CD4-positive, alpha-beta memory T cell (primary cell): Measurements from ENCODE around the gene ASRGL1. TPM values are rescaled to one million over a fixed set of nuclear protein-coding genes. Genes with fewer than 3 reads are reported as not detected.

ENCODE experiments used
- CTCF ChIA-PET: fragments of 350-600 bp; sonication (Branson Sonifier 250); formaldehyde crosslinking; loops from one replicate; lab custom pipeline; 2021; ENCODE audit warnings: inconsistent platforms; ENCODE audit not compliant: partially characterized antibody; lab: Charles Lee
- POLR2A ChIA-PET: fragments of 350-600 bp; sonication (Branson Sonifier 250); formaldehyde crosslinking; loops from one replicate; lab custom pipeline; 2021; ENCODE audit not compliant: partially characterized antibody; lab: Charles Lee
- DNase-seq, 5 donors: peaks; one replicate each; pipeline versions ENCODE4 v3.0.0 to v3.0.0-alpha.2; 2020 to 2022; ENCODE audit warnings: mixed read lengths in 1 of 5
- H3K27ac ChIP-seq: one replicate; pipeline ENCODE4 v1.7.0; 2013; ENCODE audit warnings: low read depth, low read length
- H3K27me3 ChIP-seq: 2 replicates; pipeline ENCODE4 v1.7.0; 2013; ENCODE audit warnings: mild to moderate bottlenecking, low read length, moderate library complexity; ENCODE audit not compliant: insufficient read depth
- H3K36me3 ChIP-seq: 2 replicates; pipeline ENCODE4 v1.7.0; 2013; ENCODE audit warnings: mild to moderate bottlenecking, low read length, moderate library complexity; ENCODE audit not compliant: insufficient read depth
- H3K4me1 ChIP-seq: 2 replicates; pipeline ENCODE4 v1.7.0; 2013; ENCODE audit warnings: mild to moderate bottlenecking, low read length, moderate library complexity; ENCODE audit not compliant: insufficient read depth
- H3K4me3 ChIP-seq, 2 donors: one replicate each; pipeline ENCODE4 v1.7.0; 2013; ENCODE audit warnings: low read length in 2 of 2, mild to moderate bottlenecking in 1 of 2
- H3K9me3 ChIP-seq, 2 donors: one replicate each; pipeline ENCODE4 v1.7.0; 2013; ENCODE audit warnings: low read length in 2 of 2, control low read depth in 1 of 2; ENCODE audit not compliant: control insufficient read depth in 1 of 2
- H3K27ac Mint-ChIP-seq, 7 donors: one replicate each; pipeline ENCODE4 v1.8.0; 2020 to 2021; ENCODE audit warnings: mixed read lengths in 7 of 7, mild to moderate bottlenecking in 6 of 7, inconsistent platforms in 3 of 7, moderate library complexity in 3 of 7
- H3K27me3 Mint-ChIP-seq, 2 donors: one replicate each; pipeline ENCODE4 v1.8.0; 2020 to 2021; ENCODE audit warnings: mixed read lengths in 2 of 2
- H3K36me3 Mint-ChIP-seq, 2 donors: one replicate each; pipeline ENCODE4 v1.8.0; 2020 to 2021; ENCODE audit warnings: mixed read lengths in 2 of 2, inconsistent platforms in 1 of 2, mild to moderate bottlenecking in 1 of 2
- H3K4me1 Mint-ChIP-seq, 4 donors: one replicate each; pipeline ENCODE4 v1.8.0; 2020 to 2021; ENCODE audit warnings: mixed read lengths in 4 of 4, mild to moderate bottlenecking in 1 of 4
- H3K4me3 Mint-ChIP-seq, 8 donors: one replicate each; pipeline ENCODE4 v1.8.0; 2020 to 2021; ENCODE audit warnings: mixed read lengths in 8 of 8, mild to moderate bottlenecking in 7 of 8, moderate library complexity in 6 of 8, inconsistent platforms in 3 of 8
- H3K9me3 Mint-ChIP-seq, 8 donors: one replicate each; pipeline ENCODE4 v1.8.0; 2020 to 2021; ENCODE audit warnings: mixed read lengths in 8 of 8, mild to moderate bottlenecking in 5 of 8, inconsistent platforms in 3 of 8, moderate library complexity in 1 of 8
- intact Hi-C: fragments of 100-400 bp; cut with micrococcal nuclease; formaldehyde crosslinking; loops from one replicate; pipeline ENCODE4 v1.15.1; 2023
- polyA plus RNA-seq, 2 donors: library from polyadenylated mRNA; unstranded; fragments of 300-500 nt; fragmentation: Illumina TruSeq; gene quantifications; one replicate each; pipeline ENCODE4 v1.2.3, GENCODE V29; 2021
- total RNA-seq, 2 experiments: library from RNA; stranded (reverse); gene quantifications; one replicate each; pipeline ENCODE4 v1.2.3, GENCODE V29; 2021

The ASRGL1 gene
- total and polyA plus RNA-seq, 4 experiments from 2014 or later, result 1.2 to 2.1 (median 1.6) TPM

GRCh38 chr11:62409831-62410230 is 72.6 kb downstream of the ASRGL1 start:
- H3K27ac Mint-ChIP-seq, result no peak overlapping the region
- ChIA-PET CTCF (interaction anchor here (1.6 to 5.0 kb wide), 3 partner anchors 11 to 15 kb away, joined by 4 to 30 read pairs (median 4); no protein-coding TSS in a partner anchor), POLR2A (no interaction called here)
- H3K36me3 Mint-ChIP-seq, result no peaks in the 10 kb centered on the region
- Histone ChIP-seq H3K36me3 (no peaks in the 10 kb centered on the region), H3K4me1 (no peaks in the 10 kb centered on the region), H3K9me3 (no peaks in the 10 kb centered on the region), H3K27ac (no peak overlapping the region), H3K4me3 (no peak overlapping the region), H3K27me3 (no peaks in the 10 kb centered on the region)
- H3K4me1 Mint-ChIP-seq, result no peaks in the 10 kb centered on the region
- no peaks in the 10 kb centered on the region for H3K9me3 Mint-ChIP-seq
- no peak overlapping the region for H3K4me3 Mint-ChIP-seq
- no peak for DNase-seq
- peaks cover 0 to 1% of the 10 kb centered on the region in 2 donors for H3K27me3 Mint-ChIP-seq
- intact Hi-C loops, result no loop called here

GRCh38 chr11:62410972-62411371 is 73.7 kb downstream of the ASRGL1 start:
- POLR2A ChIA-PET, result no interaction called here
- no peaks in the 10 kb centered on the region for H3K9me3 Mint-ChIP-seq

GRCh38 chr11:62411524-62411923 is 74.3 kb downstream of the ASRGL1 start:
- POLR2A ChIA-PET, result interaction anchor here (0.5 kb wide), 1 partner anchor 8 kb away, joined by 4 read pairs; no protein-coding TSS in a partner anchor
- CTCF ChIA-PET, result interaction anchor here (1.5 to 5.0 kb wide), 2 partner anchors 13 to 16 kb away, joined by 8 to 30 read pairs; no protein-coding TSS in a partner anchor
- no peak overlapping the region for H3K27ac Mint-ChIP-seq
- H3K36me3 Mint-ChIP-seq, result no peaks in the 10 kb centered on the region
- intact Hi-C loops, result no loop called here
- Histone ChIP-seq H3K27me3 (no peaks in the 10 kb centered on the region), H3K27ac (no peak overlapping the region), H3K9me3 (no peaks in the 10 kb centered on the region), H3K36me3 (no peaks in the 10 kb centered on the region), H3K4me3 (no peak overlapping the region), H3K4me1 (no peaks in the 10 kb centered on the region)
- no peak for DNase-seq
- no peak overlapping the region for H3K4me3 Mint-ChIP-seq
- H3K27me3 Mint-ChIP-seq, result no peaks in the 10 kb centered on the region
- no peaks in the 10 kb centered on the region for H3K4me1 Mint-ChIP-seq
- H3K9me3 Mint-ChIP-seq, result no peaks in the 10 kb centered on the region

More at GRCh38 chr11:62410972-62411371, 73.7 kb downstream of the ASRGL1 start:
- Mint-ChIP-seq H3K4me3 (no peak overlapping the region), H3K4me1 (no peaks in the 10 kb centered on the region), H3K27ac (no peak overlapping the region), H3K27me3 (no peaks in the 10 kb centered on the region), H3K36me3 (no peaks in the 10 kb centered on the region)
- Histone ChIP-seq H3K27me3 (no peaks in the 10 kb centered on the region), H3K27ac (no peak overlapping the region), H3K9me3 (no peaks in the 10 kb centered on the region), H3K4me3 (no peak overlapping the region), H3K36me3 (no peaks in the 10 kb centered on the region), H3K4me1 (no peaks in the 10 kb centered on the region)
- no peak for DNase-seq
- CTCF ChIA-PET, result interaction anchor here (1.5 to 5.0 kb wide), 2 partner anchors 13 to 15 kb away, joined by 8 to 30 read pairs; no protein-coding TSS in a partner anchor
- intact Hi-C loops, result no loop called here

- Histone ChIP-seq H3K4me3 (no peak overlapping the region), H3K27ac (no peak overlapping the region), H3K36me3 (no peaks in the 10 kb centered on the region), H3K4me1 (no peaks in the 10 kb centered on the region), H3K9me3 (no peaks in the 10 kb centered on the region), H3K27me3 (no peaks in the 10 kb centered on the region)
- ChIA-PET CTCF (interaction anchor here (5.0 kb wide), 1 partner anchor 11 kb away, joined by 30 read pairs; no protein-coding TSS in a partner anchor), POLR2A (interaction anchor here (1.2 kb wide), 1 partner anchor 143 kb away, joined by 3 read pairs; no protein-coding TSS in a partner anchor)
- H3K9me3 Mint-ChIP-seq, result no peaks in the 10 kb centered on the region
- no peaks in the 10 kb centered on the region for H3K4me1 Mint-ChIP-seq
- H3K27ac Mint-ChIP-seq, result peak overlapping the region in 1 of 7 donors; percentile 22
- no peak overlapping the region for H3K4me3 Mint-ChIP-seq
- no peaks in the 10 kb centered on the region for H3K27me3 Mint-ChIP-seq
- intact Hi-C loops, result no loop called here
- H3K36me3 Mint-ChIP-seq, result no peaks in the 10 kb centered on the region
- no peak for DNase-seq
These were observed 75.9 kb downstream of the ASRGL1 start for GRCh38 chr11:62413060-62413696.

GRCh38 chr11:62416596-62416995 is 79.3 kb downstream of the ASRGL1 start:
- no peaks in the 10 kb centered on the region for H3K4me1 Mint-ChIP-seq
- Histone ChIP-seq H3K27ac (no peak overlapping the region), H3K27me3 (no peaks in the 10 kb centered on the region), H3K4me1 (no peaks in the 10 kb centered on the region), H3K4me3 (no peak overlapping the region), H3K36me3 (no peaks in the 10 kb centered on the region), H3K9me3 (no peaks in the 10 kb centered on the region)
- DNase-seq, result no peak
- ChIA-PET CTCF (interaction anchor here (1.5 to 14.0 kb wide), 2 partner anchors 22 to 142 kb away, joined by 3 to 405 read pairs; no protein-coding TSS in a partner anchor), POLR2A (no interaction called here)
- no peaks in the 10 kb centered on the region for H3K36me3 Mint-ChIP-seq
- H3K27ac Mint-ChIP-seq, result peak overlapping the region in 1 of 7 donors; percentile 33
- H3K9me3 Mint-ChIP-seq, result no peaks in the 10 kb centered on the region
- intact Hi-C loops, result no loop called here
- H3K4me3 Mint-ChIP-seq, result no peak overlapping the region
- no peaks in the 10 kb centered on the region for H3K27me3 Mint-ChIP-seq

- Mint-ChIP-seq H3K9me3 (no peaks in the 10 kb centered on the region), H3K27ac (peak overlapping the region in 4 of 7 donors; percentile 20 to 67 (median 47)), H3K4me3 (no peak overlapping the region), H3K27me3 (no peaks in the 10 kb centered on the region), H3K4me1 (no peaks in the 10 kb centered on the region), H3K36me3 (no peaks in the 10 kb centered on the region)
- Histone ChIP-seq H3K9me3 (no peaks in the 10 kb centered on the region), H3K4me1 (no peaks in the 10 kb centered on the region), H3K27me3 (no peaks in the 10 kb centered on the region), H3K36me3 (no peaks in the 10 kb centered on the region), H3K4me3 (no peak overlapping the region), H3K27ac (no peak overlapping the region)
- intact Hi-C loops, result no loop called here
- ChIA-PET CTCF (interaction anchor here (14.0 kb wide), 1 partner anchor 141 kb away, joined by 405 read pairs; no protein-coding TSS in a partner anchor), POLR2A (no interaction called here)
- DNase-seq, result no peak
These were observed 80.9 kb downstream of the ASRGL1 start for GRCh38 chr11:62418136-62418535.

GRCh38 chr11:62418733-62419132 is 81.5 kb downstream of the ASRGL1 start, which contains the start of gene SCGB1A1:
SCGB1A1 (plus strand) TSS chr11:62419033; CDS start chr11:62419096, 63 bp downstream.
- no peak for DNase-seq
- Mint-ChIP-seq H3K27ac (peak within 1 kb of the TSS in 4 of 7 donors; percentile 20 to 67 (median 47)), H3K4me3 (no peak within 1 kb of the TSS), H3K27me3 (no peaks in the 10 kb centered on the region), H3K9me3 (no peaks in the 10 kb centered on the region), H3K36me3 (no peaks in the 10 kb centered on the region), H3K4me1 (no peaks in the 10 kb centered on the region)
- intact Hi-C loops, result no loop called here
- no peaks in the 10 kb centered on the region for H3K36me3 ChIP-seq
- no peak within 1 kb of the TSS for H3K4me3 ChIP-seq
- CTCF ChIA-PET, result interaction anchor here (14.0 kb wide), 1 partner anchor 140 kb away, joined by 405 read pairs; no protein-coding TSS in a partner anchor
- no peaks in the 10 kb centered on the region for H3K4me1 ChIP-seq
- POLR2A ChIA-PET, result interaction anchor here (1.1 kb wide), 1 partner anchor 138 kb away, joined by 3 read pairs; no protein-coding TSS in a partner anchor
- no peak within 1 kb of the TSS for H3K27ac ChIP-seq
- no peaks in the 10 kb centered on the region for H3K9me3 ChIP-seq
- H3K27me3 ChIP-seq, result no peaks in the 10 kb centered on the region
